Activated naive CD4-positive, alpha-beta T cell treated with anti-CD3 and anti-CD28 coated beads, Interleukin-2, amount 50 U/mL, for 16 hours (primary cell): ENCODE results near the gene CREB3L2.
A peak's percentile ranks its signal among the peaks of the same experiment; 100 is the strongest.
"Not testable (repeated sequence)": the region's sequence is repeated elsewhere in the genome, so short reads cannot be mapped to it uniquely, and the experiment has no call there.

Experiments
- DNase-seq: peaks from one replicate; pipeline ENCODE4 v3.0.0-alpha.2; 2020

The CREB3L2 gene

DNA sequence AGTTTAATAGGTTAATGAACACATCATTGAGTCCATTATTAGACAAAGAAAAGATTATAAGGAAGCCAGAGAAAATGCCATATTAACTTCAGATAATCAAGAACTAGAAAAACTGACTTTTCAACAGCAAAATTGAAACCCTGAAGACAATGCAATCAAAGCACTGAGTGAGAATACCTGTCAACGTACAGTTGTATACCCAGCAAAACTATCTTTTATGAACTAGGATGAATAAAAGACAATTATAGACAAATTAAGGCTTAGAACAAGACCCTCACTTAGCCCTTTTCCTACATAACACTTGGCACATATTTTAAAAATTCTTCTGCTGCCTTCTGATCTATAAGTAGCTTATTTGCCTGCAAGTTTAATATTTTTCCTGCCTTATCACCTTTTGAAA lies 136.1 kb downstream of the CREB3L2 start:
- DNase-seq, result no peak

DNA sequence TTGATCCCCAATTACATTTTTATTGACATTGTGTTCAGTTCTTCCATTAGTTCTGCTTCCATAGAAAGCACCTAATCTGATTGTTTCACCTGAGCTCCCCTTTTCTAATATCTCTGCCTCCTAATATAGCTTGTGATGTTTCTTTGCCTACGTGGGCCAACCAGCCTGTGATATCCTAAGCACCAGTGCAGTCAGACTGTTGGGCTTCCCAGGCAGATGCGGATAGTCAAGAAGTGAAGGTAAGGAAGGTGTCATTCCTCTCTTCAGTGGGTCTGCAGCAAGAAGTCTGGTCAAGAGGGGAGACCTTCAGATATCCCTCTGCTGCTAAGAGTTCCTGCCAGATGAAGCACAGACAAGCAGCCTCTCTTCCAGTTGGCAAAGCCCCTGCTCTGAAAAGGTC lies 138.9 kb downstream of the CREB3L2 start:
- no peak for DNase-seq

DNA sequence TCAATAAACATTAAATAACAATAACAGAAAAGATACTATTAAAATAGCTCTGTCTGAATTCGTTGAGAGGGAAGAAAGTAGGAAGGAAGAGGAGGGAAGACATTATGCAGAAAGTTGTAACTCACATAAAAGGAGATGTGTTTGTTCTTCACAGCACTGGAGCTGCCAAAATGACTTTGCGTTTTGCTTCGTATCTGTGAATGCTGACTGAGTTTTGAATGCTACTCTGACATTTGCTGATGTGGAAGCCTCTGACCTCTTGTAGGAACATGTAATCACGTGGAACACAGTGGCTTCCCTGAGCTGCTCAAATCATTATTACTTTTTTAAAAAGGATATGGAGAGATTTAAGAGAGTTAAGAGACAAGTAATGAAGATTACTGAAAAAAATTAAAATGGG lies 139.5 kb downstream of the CREB3L2 start:
- DNase-seq, result no peak

DNA sequence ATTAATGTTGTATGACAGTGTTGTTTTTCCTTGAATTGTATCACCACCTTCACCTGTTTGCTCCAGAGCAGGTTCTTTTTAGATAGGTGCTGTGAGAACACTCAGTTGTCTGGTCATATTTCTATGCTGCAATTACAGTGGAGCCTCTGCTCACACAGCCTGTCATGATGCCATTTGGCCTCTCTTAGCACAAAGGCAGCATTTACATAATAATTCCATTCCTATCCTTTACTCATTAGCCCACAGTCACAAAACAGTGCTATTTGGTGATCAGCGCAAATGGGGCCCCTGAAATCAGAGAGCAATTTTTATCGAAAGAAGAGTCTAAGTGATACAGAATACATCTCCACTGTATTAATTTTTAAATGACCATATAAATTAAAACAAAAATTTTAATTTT lies 141.3 kb downstream of the CREB3L2 start:
- no peak for DNase-seq

DNA sequence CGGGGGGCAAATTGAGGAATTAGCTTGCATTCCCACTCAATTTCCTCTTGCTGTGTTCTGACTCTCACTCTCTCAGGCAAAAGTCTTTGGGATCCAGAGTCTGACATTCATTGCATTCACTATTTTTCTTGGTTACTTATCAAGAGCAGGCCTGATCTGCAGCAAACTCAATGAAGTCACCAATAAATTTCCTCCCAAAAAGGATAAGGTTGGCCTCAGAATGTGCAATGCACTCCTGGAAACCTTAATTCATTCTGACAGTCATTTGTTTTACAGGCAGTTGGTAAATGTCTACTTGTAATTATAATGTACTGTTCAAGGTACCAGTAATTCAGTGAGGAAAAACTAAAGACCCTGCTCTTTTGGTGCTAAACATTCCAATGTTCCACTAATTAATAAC lies 148.8 kb downstream of the CREB3L2 start:
- no peak for DNase-seq

DNA sequence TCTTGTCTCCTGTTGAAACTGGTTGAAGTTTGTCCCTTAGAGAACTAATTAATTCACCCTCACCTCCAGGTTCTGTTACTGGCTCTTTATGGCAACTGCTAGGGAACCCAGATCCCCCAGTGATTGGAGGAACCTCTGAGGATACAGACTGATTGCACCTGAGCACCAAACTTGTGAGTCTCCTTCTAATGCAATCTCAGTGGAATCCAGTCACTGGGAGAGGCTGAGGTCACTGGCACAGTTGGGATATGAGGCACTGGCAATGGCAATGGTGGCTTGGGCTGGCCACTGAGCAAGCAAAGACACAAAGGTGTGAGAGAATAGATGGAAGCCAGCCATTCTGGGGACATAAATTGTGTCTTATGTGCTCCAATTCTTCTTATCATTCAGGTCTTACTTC lies 149.8 kb downstream of the CREB3L2 start:
- no peak for DNase-seq

DNA sequence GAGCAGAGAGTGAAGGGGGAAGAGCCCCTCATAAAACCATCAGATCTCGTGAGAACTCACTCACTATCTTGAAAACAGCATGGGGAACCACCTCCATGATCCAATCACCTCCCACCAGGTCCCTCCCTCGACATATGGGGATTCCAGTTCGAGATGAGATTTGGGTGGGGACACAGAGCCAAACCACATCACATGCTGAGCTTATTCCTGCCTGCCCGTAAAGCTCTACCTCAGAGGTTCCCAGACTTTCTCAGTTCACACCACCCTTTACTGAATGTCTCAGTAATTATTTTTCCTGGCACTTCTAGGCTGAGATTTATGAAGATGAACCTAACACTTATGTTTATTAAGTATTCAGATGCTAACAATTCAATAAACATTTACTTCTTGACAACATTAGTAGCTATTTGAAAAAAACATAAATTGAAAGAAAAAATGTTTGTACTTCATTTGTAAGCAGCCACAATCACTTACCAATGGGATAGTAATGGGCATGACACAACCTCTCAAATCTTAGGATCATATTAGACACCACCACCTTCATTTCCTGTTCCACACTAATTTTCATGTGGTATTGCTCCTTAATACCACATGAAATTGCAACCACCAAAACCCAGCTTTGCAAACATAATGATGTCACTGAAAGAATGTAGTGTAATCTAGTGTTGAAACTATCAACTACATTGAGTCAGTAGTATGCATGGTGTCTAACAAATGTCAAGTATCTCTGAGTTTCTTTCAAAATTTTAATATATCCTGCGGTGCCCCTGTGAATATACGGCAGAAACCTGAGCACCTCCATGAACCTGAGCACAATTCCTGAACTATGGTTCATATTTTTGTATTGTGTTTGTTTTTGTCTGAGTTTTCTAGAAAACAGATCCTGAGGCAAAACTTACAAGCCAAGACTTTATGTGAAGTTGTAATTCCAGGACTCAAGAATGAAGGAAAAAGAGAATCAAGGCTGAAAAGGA lies 150.6 kb downstream of the CREB3L2 start:
- DNase-seq, result no peak

DNA sequence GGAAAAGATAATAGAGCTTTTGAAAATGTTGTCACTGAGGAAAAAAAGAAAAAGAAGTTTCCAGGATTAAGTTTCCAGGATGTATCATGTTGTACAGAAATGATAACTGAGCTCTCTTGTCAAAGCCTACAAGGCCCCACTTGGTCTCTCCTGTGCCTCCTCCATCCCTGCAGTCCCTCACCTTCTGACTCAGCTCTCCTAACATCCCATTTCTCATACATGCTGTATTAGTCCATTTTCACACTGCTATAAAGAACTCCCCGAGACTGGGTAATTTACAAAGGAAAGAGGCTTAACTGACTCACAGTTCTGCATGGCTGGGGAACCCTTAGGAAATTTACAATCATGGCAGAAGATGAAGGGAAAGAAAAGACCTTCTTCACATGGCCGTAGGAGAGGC lies 151.3 kb downstream of the CREB3L2 start:
- no peak for DNase-seq

DNA sequence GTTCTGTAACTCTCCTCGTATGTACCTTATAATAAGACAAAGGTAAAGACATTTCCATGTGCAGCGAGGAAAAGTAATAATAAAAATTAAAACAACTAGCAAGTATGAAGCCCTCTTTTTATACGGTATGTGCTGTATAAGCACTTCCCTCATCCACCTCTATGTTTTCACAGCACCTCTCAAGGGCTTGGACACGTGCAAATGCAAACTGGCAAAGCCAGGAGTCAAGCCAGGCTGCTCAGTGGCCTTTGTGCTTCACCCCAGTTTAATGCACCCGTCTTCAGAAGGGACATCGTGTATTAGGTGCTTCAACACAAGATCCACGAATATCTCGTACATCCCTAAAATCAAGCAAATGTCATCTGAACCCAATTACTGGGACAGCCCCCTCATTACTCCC lies 153.8 kb downstream of the CREB3L2 start:
- DNase-seq, result no peak

DNA sequence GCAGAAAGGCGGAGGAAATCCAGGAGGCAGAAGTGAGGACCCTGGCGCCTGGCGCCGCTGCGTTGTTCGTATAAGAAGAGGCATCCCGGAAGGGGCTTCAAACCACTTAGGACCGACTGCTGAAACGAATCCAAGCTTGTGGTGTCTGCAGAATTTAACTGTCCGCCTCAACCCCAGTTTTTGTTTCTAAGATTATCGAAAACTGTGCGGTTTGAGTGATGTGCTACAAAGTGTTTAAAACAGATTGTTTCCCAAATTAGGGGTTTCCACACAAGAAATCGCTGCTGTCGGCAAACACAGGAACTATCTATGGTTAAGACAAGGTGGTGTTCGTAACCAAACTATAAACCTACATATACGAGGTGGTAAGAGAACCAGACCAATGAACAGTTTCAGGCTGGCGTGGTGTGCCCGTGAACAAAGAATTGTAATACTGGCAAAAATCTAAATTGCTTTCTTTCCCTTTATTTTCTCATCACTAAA lies 154.3 kb downstream of the CREB3L2 start:
- no peak for DNase-seq

DNA sequence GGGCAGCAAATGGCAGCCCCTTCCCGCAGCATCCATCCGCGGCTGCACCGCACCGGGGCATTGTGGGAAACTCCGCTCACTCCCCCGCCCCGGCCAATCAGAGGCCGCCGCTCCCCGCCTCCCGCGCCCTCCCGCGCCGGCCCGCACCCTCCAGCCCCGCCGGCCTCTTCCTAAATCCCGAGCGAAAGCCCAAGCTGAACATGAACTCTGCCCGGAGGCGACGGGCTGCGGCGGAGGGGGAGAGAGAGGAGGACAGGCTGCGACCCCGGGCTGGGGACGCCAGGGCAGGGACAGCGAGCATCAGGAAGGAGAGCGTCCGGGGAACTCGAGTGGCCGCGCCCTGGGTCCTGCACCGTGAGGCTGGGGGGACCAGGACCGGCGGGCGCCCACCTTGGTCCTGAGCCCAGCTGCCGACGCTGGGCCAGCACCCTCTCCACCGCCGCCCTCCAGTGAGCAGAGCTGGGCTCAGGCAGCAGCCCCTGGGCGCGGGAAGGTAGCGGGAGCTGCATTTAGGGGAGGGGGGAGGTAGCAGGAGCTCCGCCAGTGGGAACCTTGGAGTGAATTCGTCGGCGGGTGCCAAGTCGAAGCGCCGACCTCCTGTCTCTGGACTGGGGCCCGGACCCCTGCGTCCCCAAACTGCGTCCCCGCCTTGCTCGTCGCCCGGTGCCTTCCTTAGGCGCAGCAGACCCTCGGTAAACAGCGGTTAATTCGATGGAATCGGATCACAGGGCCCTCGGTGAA lies 154.9 kb downstream of the CREB3L2 start, which contains the start of gene DGKI:
TSS of gene DGKI (minus strand) at position 148 of the 741 bp plus-strand sequence.
- peak; percentile 10 for DNase-seq

DNA sequence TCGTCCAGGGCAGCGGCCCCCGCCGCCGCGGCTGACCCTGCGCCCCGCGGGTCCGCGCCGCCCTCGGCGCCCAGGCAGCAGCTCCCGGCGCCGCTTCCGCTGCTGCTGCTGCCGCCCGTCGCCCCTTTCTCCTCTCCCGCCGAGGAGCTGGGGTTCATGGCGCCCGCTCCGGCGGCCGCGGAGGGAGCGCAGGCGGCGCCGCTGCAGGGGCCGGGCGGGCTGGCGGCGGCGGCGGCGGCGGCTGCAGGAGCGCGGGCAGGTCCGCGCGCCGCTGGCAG lies 155.4 kb downstream of the CREB3L2 start:
- DNase-seq, result no peak

DNA sequence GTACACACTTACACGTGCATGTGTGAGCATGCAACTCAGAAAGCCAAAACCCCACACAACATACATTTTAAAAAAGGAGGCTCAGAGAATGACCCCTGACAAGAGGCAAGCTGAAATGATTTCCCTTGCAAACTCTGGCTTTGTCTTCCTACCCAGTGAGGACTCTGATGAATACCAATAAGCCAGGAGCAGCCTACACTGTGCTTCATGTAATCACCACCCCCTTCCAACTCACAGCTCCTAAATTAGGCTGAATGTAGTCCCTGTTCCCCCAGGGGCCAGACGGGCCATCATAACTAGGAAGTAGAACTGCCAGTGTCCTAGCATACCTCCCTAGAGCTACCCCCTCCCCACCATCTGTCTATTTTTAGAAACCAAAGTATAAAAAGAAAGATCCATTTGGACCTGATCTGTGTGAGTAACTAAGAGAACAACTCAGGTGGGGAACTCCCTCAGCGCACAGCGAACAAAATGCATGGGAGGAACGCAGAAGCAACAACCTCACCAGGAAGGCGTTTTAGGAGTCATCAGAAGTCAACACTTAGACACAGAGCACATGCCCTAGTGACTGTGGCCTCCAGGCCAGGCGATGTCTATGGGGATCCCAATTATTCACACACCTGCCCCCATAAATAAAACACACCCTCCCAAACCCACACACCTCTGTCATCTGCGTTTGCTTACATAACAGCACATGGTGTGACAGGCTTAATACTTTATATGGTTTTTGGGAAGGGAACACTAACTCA lies 157.0 kb downstream of the CREB3L2 start:
- no peak for DNase-seq

DNA sequence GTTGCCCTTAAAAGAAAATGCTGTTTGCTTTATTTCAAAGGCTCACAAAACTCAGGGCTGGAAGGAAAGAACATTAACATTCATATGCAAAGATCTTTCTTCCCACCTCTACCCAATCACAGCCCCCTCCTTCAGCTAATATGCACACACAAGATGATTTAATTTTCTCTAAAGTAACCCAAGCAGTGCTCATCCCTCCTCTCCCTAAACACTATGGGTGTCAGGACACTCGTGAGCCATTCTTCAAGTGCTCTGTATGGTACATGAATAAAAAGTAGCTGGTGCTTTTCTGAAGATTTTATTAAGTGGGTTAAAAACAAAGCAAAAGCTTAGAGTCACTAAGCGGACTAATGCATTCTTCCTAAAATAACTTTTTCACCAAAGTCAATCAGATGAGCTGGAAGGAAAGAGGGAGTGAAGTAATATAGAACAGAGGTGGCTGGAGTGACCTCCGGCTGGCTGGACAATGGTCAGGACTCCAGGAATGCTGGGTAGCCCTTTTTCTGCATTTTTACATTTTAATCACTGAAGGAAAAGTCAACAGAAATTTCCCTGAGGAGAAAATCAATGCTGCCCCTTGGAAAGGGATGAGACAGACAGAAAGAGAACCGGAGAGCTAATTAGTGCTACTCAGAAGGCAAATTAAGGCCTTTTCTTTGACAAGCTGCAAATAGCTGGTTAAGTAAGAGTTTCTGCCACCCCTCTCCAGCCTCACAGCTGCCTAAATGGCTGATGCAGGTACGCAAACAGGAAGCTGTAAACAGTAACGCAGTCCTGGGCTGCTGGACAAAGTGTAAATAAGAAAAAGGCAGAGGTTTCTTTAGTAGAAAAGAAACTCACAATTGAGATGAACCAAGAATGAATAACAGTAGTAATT lies 161.7 kb downstream of the CREB3L2 start:
- DNase-seq, result no peak

DNA sequence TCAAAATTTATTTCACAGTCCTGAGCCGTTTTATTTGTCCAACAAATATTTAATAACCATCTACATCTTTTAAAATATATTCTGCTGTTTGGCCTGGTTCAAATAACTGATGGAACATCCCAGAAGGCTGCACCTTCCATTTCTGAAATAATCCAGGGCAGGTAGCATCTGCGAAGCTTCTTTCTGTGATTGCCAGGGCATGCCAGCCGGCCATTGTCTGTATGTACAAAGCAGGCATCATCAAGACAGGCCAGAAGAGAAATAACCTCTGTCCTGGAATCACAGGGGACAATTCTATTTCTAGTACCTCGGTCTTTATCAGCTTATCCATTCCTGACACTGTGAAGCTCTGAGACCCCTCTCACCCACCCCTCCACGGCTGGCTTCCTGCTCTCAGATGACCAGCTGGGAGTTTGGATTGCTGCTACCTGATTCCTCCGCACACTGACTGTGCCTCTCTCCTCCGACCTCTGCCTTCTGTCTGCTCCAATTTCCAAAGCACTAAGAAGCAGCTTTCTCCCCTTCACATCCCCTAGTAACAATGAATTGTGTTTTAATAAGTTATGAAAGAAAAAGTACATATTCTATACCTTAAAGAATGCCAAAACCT lies 163.1 kb downstream of the CREB3L2 start:
- no peak for DNase-seq

DNA sequence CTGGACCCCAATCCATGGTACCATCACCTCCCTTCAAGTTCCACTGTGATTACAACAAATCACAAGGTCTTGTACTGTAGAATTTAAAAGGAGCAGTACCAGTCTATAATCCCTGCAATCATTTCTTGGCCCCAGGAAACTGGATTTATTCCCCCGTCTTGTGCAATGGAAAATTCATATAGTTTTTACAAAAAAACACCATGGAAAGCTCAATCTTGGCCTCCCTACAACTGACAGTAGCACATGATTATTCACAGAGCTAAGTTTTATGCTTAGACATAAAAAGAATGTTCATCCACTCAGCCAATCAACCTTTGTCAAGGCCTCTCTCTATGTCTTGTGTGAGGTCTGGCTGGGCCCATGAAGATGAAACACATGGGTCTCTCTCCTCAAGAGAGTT lies 165.3 kb downstream of the CREB3L2 start:
- no peak for DNase-seq

DNA sequence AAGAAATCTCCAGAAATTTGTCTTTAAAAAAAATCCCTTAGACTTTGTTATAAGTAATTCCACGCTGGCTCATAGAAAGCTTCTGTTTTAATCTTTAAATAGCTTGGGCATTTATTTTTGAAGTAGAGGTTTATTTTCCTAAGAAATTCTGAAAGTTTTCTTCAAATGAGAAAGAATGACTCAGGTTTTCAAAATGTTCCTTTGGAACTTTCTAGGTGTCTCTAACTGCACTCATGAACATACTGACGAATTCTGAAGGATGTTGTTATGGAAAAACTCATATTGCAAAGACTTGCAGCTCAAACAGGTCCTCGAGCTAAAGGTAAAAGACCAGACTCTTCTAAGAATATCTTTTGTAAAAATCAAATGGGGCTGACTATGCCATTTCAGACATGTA lies 165.8 kb downstream of the CREB3L2 start:
- DNase-seq, result no peak

DNA sequence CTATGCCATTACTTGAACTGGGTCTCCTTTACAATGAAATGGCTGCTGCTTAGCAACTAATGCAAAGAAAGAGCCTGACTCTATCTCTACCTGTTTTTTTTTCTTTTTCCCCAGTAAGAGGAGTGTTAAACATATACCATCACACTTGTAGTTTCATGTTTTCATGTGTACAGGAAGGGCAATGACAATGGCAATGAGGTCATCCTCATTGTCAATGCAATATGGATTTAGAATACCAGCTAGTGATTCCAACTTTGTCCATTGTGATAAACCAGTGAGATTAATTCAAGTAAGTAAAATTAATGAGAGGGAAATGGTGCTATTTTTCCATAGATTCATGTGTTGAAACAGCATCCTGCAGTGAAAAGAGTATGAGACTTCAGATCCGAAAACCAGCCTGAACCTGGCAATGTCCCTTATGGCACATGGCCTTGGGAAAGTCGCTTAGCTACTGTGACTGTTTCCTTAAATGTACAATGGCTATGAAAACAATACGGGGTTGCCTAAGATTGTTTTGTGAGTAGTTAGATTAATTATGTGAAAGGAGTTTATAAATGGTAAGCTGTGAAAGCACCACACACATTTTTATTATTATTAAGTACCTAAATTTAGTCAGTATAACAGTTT lies 166.3 kb downstream of the CREB3L2 start:
- no peak for DNase-seq

DNA sequence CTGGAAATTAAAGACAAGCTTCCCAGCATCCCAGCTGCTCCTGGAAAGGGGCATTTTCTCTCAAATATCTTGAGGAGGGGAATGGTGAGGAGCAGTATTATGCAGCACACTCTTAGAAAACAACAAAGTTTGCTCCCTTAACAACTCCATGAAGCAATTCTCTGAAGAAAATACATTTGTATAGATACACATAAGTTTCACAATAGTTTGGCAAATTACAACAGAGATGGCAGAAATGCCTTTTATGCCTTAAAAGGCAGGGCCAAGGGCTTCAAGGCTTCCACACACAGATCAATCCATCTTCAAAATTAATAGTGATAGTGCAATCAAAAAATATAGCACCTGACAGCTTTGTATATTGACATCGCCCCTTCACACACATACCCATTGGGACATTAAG lies 167.3 kb downstream of the CREB3L2 start:
- no peak for DNase-seq

DNA sequence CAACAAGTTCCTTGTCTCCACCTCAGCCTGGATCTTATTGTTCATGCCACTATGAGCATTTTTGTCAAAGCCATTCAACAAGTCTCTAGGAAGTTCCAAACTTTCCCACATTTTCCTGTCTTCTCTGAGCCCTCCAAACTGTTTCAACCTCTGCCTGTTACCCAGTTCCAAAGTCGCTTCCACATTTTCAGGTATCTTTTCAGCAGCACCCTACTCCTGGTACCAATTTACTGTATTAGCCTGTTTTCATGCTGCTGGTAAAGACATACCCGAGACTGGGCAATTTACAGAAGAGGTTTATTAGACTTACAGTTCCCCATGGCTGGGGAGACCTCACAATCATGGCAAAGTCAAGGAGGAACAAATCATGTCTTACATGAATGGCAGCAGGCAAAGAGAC lies 168.9 kb downstream of the CREB3L2 start:
- not testable (repeated sequence) for DNase-seq

DNA sequence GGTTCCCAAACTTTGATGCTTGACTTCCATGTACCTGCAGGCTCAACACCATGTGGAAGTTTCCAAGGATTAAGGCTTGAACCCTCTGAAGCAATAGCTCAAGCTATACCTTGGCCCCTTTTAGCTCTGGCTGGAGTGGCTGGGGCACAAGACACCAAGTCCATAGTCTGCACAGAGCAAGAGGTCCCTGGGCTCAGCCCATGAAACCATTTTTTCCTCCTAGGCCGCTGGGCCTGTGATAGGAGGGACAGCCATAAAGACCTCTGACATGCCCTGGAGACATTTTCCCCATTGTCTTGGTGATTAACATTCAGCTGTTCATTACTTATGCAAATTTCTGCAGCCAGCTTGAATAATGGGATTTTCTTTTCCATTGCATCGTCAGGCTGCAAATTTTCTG lies 169.5 kb downstream of the CREB3L2 start:
- no peak for DNase-seq
